Activated T-helper 2 cell treated with anti-CD3 and anti-CD28 coated beads, Interferon-gamma antibody, Interleukin-2, Interleukin-4, amounts not matched to agents 10 μg/mL and 5 μg/mL and 100 μg/mL, durations not matched to agents 14 hours and 24 hours and 36 hours (primary cell): ENCODE data around the gene LDHD. TPM values are rescaled to one million over a fixed set of nuclear protein-coding genes. Genes with fewer than 3 reads are reported as not detected.
A peak's percentile ranks its signal among the peaks of the same experiment; 100 is the strongest.

Source experiments
- DNase-seq: peaks from one replicate; pipeline ENCODE4 v3.0.0; 2021; ENCODE audit warnings: low spot score
- H3K27ac Mint-ChIP-seq: one replicate; pipeline ENCODE4 v1.8.0; 2021; ENCODE audit warnings: mixed read lengths
- H3K27me3 Mint-ChIP-seq: one replicate; pipeline ENCODE4 v1.8.0; 2021; ENCODE audit warnings: low read depth, mixed read lengths
- H3K36me3 Mint-ChIP-seq: one replicate; pipeline ENCODE4 v1.8.0; 2021; ENCODE audit warnings: low read depth, mixed read lengths
- H3K4me1 Mint-ChIP-seq: one replicate; pipeline ENCODE4 v1.8.0; 2021; ENCODE audit warnings: low read depth, mixed read lengths
- H3K4me3 Mint-ChIP-seq: one replicate; pipeline ENCODE4 v1.8.0; 2021; ENCODE audit warnings: low read depth, mild to moderate bottlenecking, moderate library complexity, mixed read lengths
- H3K9me3 Mint-ChIP-seq: one replicate; pipeline ENCODE4 v1.8.0; 2021; ENCODE audit warnings: mixed read lengths
- intact Hi-C: fragments of 100-400 bp; cut with micrococcal nuclease; formaldehyde crosslinking; loops from one replicate; pipeline ENCODE4 v1.15.1; 2023
- total RNA-seq: library from RNA; stranded (reverse); gene quantifications from 2 replicates; pipeline ENCODE4 v1.2.3, GENCODE V29; 2022

Gene LDHD
- total RNA-seq, 1 donor from 2014 or later = 0.41 TPM

GRCh38 chr16:75102595-75102994 lies 14.0 kb downstream of the LDHD start:
- Mint-ChIP-seq H3K4me3 (no peak overlapping the region), H3K9me3 (peaks cover 5% of the 10 kb centered on the region), H3K36me3 (peaks cover 36% of the 10 kb centered on the region), H3K27ac (no peak overlapping the region), H3K27me3 (no peaks in the 10 kb centered on the region), H3K4me1 (peaks cover 53% of the 10 kb centered on the region)
- intact Hi-C loops = no loop called here
- DNase-seq = no peak

DNA sequence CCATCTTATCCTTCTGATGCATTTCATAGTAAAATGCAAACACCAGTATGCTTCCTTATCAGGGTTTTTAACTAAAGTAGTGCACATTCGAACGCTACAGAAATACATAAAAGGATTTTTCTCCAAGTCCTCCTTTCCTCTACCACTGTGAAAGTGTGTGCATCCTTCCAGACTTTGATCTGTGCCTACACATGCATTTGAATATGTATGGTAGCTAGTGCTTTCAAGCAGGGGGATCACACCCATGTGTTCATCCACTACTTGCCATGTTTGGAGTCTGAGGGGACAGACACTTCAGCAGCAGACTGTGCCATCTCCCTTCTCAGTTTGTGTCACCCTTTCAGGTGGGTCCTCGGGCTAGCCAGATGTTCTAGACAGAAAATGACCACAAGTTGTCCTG lies 14.9 kb downstream of the LDHD start:
- no peak for DNase-seq
- Mint-ChIP-seq H3K27ac (peak overlapping the region; percentile 28), H3K4me1 (peaks cover 57% of the 10 kb centered on the region), H3K36me3 (peaks cover 33% of the 10 kb centered on the region), H3K27me3 (no peaks in the 10 kb centered on the region), H3K4me3 (no peak overlapping the region), H3K9me3 (peaks cover 5% of the 10 kb centered on the region)
- intact Hi-C loops = no loop called here

DNA sequence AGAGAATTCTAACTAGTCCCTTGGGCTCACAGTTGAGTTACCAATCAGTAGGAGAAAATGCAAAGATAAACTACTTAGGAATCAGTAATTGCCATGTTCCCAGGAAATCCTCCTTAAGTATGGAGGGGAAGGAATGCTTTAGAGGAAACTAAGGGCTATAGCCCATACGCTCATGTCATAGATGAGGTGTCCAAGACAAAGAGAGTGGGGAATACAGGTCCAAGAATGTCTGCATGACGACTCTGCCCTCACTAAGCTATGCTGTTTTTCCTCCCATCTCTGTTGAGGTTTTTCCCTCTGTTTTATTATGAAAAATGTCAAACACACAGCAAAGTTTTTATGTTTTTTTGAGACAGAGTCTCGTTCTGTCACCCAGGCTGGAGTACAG lies 16.0 kb downstream of the LDHD start:
- H3K4me1 Mint-ChIP-seq = peaks cover 57% of the 10 kb centered on the region

DNA sequence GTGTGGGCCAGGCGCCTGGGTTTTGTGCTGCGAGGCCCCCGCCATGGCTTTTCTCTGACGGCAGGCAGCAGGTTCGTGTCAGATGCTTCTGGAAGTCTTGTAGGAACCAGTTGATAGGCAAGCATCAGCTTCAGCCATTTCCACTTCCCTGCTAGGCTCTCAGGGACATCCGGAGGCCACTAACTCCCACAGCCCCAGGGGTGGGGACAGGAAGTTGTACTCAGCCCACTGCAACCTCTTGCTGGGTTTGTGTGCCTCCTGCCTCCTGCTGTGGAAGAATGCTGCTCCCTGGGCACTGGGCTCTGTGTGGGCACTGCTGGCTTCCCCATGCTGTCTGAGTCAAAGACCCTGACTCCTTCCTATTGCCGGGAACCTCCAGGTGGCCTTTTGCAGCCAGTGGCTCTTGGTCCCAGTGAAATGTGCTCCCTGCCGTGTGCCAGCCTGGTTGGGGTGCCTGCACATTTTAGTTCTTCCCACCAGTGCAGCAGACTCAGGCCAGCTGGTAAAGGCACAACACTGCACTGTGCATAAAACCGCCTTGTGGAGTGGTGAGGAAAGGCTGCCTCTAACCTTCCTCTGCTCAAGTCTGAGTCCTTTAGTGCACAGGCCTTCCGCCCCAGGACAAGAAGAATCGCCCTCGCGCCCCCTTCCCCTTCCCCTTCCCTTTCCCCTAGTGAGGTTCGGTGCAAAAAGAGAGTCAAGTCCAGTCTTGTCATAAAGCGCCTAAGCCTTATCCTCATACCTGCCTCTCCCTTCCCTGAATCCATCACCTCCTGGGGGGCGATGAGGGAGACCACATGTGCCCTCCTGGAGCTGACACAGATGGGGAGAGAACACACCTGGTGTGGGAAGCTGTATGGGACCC lies 16.6 kb downstream of the LDHD start:
- Mint-ChIP-seq H3K4me1 (peaks cover 50% of the 10 kb centered on the region), H3K36me3 (peaks cover 28% of the 10 kb centered on the region), H3K4me3 (peak overlapping the region; percentile 41), H3K27me3 (no peaks in the 10 kb centered on the region), H3K9me3 (peaks cover 5% of the 10 kb centered on the region), H3K27ac (peak overlapping the region; percentile 88)
- intact Hi-C loops = loop anchor here (1.0 to 5.0 kb wide), 2 partner anchors 38 to 100 kb away; no protein-coding TSS in a partner anchor
- DNase-seq = peak; percentile 37

More for the DNA sequence above, 16.0 kb downstream of the LDHD start:
- no peak for DNase-seq
- H3K27ac Mint-ChIP-seq = peak overlapping the region; percentile 88
- peaks cover 31% of the 10 kb centered on the region for H3K36me3 Mint-ChIP-seq
- intact Hi-C loops = no loop called here
- H3K9me3 Mint-ChIP-seq = peaks cover 5% of the 10 kb centered on the region
- no peak overlapping the region for H3K4me3 Mint-ChIP-seq
- H3K27me3 Mint-ChIP-seq = no peaks in the 10 kb centered on the region

- Mint-ChIP-seq H3K36me3 (peaks cover 20% of the 10 kb centered on the region), H3K27ac (peak overlapping the region; percentile 88), H3K4me3 (peak overlapping the region; percentile 41), H3K4me1 (peaks cover 47% of the 10 kb centered on the region), H3K9me3 (peaks cover 2% of the 10 kb centered on the region), H3K27me3 (no peaks in the 10 kb centered on the region)
- DNase-seq = no peak
- intact Hi-C loops = loop anchor here (1.0 to 5.0 kb wide), 2 partner anchors 37 to 99 kb away; no protein-coding TSS in a partner anchor
Measured at GRCh38 chr16:75099075-75099667, 17.4 kb downstream of the LDHD start.

DNA sequence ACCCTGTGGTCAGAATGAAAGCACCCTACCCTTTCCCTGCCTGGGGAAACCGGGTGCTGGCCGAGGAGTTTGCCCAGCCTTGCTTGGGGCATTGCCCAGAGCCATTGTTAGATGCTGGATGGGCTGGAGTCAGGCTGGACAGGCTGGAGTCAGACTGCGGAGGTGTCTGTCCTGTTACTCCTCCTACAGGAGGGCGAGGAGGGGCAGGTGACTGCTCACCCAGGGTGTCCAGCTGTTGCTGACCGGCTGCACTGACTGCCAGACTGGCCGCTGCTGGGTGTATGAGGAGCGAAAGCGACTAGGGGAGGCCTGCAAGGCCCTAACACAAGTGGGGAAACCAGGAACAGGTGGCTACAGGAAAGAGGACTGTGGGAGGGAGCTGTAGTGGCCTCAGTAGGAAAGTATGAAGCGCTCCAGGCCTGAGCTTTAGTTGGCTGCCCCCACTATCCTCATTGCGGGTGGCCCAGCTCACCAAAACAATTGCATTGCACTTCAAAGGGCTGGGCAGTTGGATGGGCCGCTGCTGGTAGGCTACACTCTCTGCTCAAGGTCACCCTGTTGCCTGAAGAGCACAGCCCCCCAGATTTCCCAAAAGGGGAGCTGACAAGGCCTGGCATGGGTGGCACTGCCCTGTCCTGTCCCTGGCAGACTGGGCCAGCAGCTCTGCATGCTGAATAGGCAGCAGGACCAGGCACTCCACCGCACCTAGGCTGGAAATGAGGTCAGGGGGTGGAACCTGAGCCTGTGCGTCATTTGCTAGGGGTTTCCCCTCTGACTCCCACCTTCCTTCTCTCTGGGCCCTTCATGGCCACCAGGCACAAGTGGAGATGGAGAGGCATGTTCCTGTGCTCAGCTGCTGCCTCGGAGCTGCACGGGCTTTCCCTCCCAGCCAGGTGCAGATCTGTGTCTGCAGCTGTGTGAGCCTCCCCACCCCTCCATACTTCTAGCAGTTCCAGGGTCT lies 18.4 kb downstream of the LDHD start:
- peaks cover 16% of the 10 kb centered on the region for H3K36me3 Mint-ChIP-seq
- H3K27me3 Mint-ChIP-seq = no peaks in the 10 kb centered on the region
- intact Hi-C loops = loop anchor here (1.0 to 5.0 kb wide), 5 partner anchors 13 to 86 kb away; no protein-coding TSS in a partner anchor
- peak overlapping the region; percentile 88 for H3K27ac Mint-ChIP-seq
- H3K9me3 Mint-ChIP-seq = no peaks in the 10 kb centered on the region
- peak overlapping the region; percentile 7 for H3K4me3 Mint-ChIP-seq
- peak; percentile 37 for DNase-seq
- peaks cover 47% of the 10 kb centered on the region for H3K4me1 Mint-ChIP-seq

DNA sequence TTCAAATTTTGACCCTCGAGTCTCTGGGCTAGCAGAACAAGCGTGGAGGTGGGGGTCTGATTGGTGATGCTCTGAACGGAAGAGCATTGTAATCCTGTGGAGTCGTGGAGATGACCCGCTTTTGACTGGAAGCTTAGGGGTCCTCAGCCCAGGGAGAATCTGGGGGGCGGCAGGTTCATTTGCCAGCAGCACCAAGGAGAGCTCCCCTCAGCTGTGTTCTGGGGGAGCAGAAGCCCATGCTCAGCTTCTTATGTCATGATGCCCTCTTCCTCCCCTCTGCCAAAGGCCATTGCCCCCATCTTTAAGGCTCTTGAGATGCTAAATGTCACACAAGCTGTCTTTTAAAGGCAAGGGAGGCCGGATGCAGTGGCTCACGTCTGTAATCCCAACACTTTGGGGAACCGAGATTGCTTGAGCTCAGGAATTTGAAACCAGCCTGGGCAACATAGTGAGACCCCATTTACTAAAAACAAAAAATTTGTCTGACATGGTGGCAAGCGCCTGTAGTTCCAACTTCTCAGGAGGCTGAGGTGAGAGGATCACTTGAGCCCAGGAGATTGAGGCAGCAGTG lies 19.3 kb downstream of the LDHD start:
- H3K4me3 Mint-ChIP-seq = no peak overlapping the region
- no peak for DNase-seq
- peaks cover 50% of the 10 kb centered on the region for H3K4me1 Mint-ChIP-seq
- H3K27ac Mint-ChIP-seq = peak overlapping the region; percentile 54
- no peaks in the 10 kb centered on the region for H3K9me3 Mint-ChIP-seq
- H3K36me3 Mint-ChIP-seq = peaks cover 10% of the 10 kb centered on the region
- intact Hi-C loops = loop anchor here (5.0 kb wide), 1 partner anchor 35 kb away; no protein-coding TSS in a partner anchor
- no peaks in the 10 kb centered on the region for H3K27me3 Mint-ChIP-seq

GRCh38 chr16:75096656-75097055 lies 19.9 kb downstream of the LDHD start:
- no peak overlapping the region for H3K4me3 Mint-ChIP-seq
- H3K27ac Mint-ChIP-seq = peak overlapping the region; percentile 54
- intact Hi-C loops = loop anchor here (5.0 kb wide), 1 partner anchor 34 kb away; no protein-coding TSS in a partner anchor
- no peak for DNase-seq
- H3K4me1 Mint-ChIP-seq = peaks cover 50% of the 10 kb centered on the region
- H3K9me3 Mint-ChIP-seq = no peaks in the 10 kb centered on the region
- no peaks in the 10 kb centered on the region for H3K27me3 Mint-ChIP-seq
- peaks cover 10% of the 10 kb centered on the region for H3K36me3 Mint-ChIP-seq

DNA sequence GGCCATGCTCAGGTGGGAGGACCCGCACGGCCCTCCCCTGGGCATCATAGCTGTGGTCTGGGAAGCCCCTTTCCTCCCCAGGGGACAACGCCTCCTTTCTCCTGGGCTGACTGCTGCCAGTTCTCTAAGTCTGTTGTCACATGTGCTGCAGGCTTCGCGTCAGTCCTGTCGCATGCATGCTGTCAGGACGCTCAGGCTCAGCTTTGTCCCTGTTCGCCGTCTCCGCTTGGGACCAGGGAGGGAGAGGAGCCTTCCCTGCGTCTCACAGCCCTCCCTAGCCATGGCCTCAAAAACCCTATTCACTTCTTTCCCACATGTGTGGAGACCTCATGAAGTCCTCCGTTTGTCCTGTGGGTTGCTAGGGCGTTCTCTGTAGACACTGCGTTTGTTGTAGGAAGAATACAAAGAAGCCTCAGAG lies 21.4 kb downstream of the LDHD start:
- Mint-ChIP-seq H3K27me3 (no peaks in the 10 kb centered on the region), H3K27ac (no peak overlapping the region), H3K4me3 (no peak overlapping the region), H3K9me3 (no peaks in the 10 kb centered on the region), H3K4me1 (peaks cover 43% of the 10 kb centered on the region), H3K36me3 (peaks cover 7% of the 10 kb centered on the region)
- no peak for DNase-seq
- intact Hi-C loops = loop anchor here (5.0 kb wide), 1 partner anchor 33 kb away; no protein-coding TSS in a partner anchor

- Mint-ChIP-seq H3K4me1 (peaks cover 35% of the 10 kb centered on the region), H3K27ac (no peak overlapping the region), H3K4me3 (no peak overlapping the region), H3K36me3 (peaks cover 5% of the 10 kb centered on the region), H3K9me3 (no peaks in the 10 kb centered on the region), H3K27me3 (no peaks in the 10 kb centered on the region)
- intact Hi-C loops = no loop called here
- no peak for DNase-seq
Measured at GRCh38 chr16:75093598-75094540, 22.7 kb downstream of the LDHD start.

DNA sequence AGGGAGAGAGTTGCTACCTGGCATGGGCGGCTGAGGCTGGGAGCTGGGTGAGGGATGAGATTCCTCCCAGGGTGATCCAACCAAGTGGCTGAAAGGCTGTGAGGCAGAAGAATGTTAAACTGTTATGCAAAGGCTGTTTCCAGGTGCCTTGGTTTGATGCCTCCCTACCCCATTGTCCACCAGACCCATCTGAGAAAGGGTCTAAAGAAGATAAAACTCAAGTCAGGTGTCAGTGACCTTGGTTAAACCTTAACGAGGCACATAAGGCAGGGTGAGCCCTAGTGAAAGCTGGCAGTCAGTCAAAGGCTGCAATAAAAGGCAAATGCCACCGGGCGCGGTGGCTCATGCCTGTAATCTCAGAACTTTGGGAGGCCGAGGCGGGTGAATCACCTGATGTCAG lies 23.8 kb downstream of the LDHD start:
- Mint-ChIP-seq H3K9me3 (no peaks in the 10 kb centered on the region), H3K4me1 (peaks cover 32% of the 10 kb centered on the region), H3K36me3 (peaks cover 5% of the 10 kb centered on the region), H3K27me3 (no peaks in the 10 kb centered on the region), H3K27ac (no peak overlapping the region), H3K4me3 (no peak overlapping the region)
- intact Hi-C loops = no loop called here
- DNase-seq = no peak
